HUDEP-2 (cell line): ENCODE results near the gene RPS19.

Experiments used
- DNase-seq, 76 experiments: peaks; one replicate each; lab custom pipeline; 2025; ENCODE audit not compliant: unreplicated experiment in 76 of 76; lab: John Stamatoyannopoulos, UW

Gene RPS19

GRCh38 chr19:41897181-41897580 is 37.1 kb downstream of the RPS19 start:
- no peak for DNase-seq

- DNase-seq, result no peak
These were observed 37.8 kb downstream of the RPS19 start for GRCh38 chr19:41897820-41898219.

GRCh38 chr19:41898235-41898634 is 38.2 kb downstream of the RPS19 start:
- DNase-seq, result no peak

GRCh38 chr19:41901707-41902360 is 41.8 kb downstream of the RPS19 start:
- no peak for DNase-seq

GRCh38 chr19:41902594-41902993 is 42.5 kb downstream of the RPS19 start:
- DNase-seq, result no peak

GRCh38 chr19:41903193-41903953 is 43.3 kb downstream of the RPS19 start:
- no peak for DNase-seq

GRCh38 chr19:41904118-41904870 is 44.2 kb downstream of the RPS19 start:
- DNase-seq, result no peak

GRCh38 chr19:41905273-41906002 is 45.4 kb downstream of the RPS19 start:
- no peak for DNase-seq

- no peak for DNase-seq
These were observed 46.2 kb downstream of the RPS19 start for GRCh38 chr19:41906271-41906670.

- DNase-seq, result peak in 1 of 76 experiments; percentile 11
These were observed 47.0 kb downstream of the RPS19 start for GRCh38 chr19:41906916-41907680.

- no peak for DNase-seq
These were observed 48.0 kb downstream of the RPS19 start for GRCh38 chr19:41907994-41908615.

GRCh38 chr19:41908724-41909464 is 48.8 kb downstream of the RPS19 start:
- DNase-seq, result no peak

- no peak for DNase-seq
These were observed 49.7 kb downstream of the RPS19 start for GRCh38 chr19:41909706-41910105.

- DNase-seq, result no peak
These were observed 50.4 kb downstream of the RPS19 start for GRCh38 chr19:41910240-41910991.

GRCh38 chr19:41910992-41911888 is 51.2 kb downstream of the RPS19 start:
- DNase-seq, result no peak

GRCh38 chr19:41911889-41912731 is 52.1 kb downstream of the RPS19 start:
- no peak for DNase-seq
